Ureter (tissue), 1 donor: Measurements from ENCODE around the gene MYH14. TPM values are rescaled to one million over a fixed set of nuclear protein-coding genes. Genes with fewer than 3 reads are reported as not detected.
A peak's percentile ranks its signal among the peaks of the same experiment; 100 is the strongest.

ENCODE experiments used
- DNase-seq: peaks from one replicate; pipeline ENCODE4 v3.0.0-alpha.2; 2020; ENCODE audit warnings: low spot score
- total RNA-seq: library from RNA; stranded (reverse); gene quantifications from one replicate; pipeline ENCODE4 v1.2.4, GENCODE V29; 2023
- donor health status: DM: yes; HTN: yes; CAD: no.

Gene MYH14
- total RNA-seq, 1 donor from 2014 or later, result 134 TPM

- DNase-seq, result no peak
Observed at GRCh38 chr19:50192463-50193211, 10.8 kb upstream of the MYH14 start.

GRCh38 chr19:50195224-50195623 is 8.2 kb upstream of the MYH14 start:
- DNase-seq, result no peak

- DNase-seq, result no peak
Observed at GRCh38 chr19:50196322-50196932, 7.0 kb upstream of the MYH14 start.

GRCh38 chr19:50197348-50197747 is 6.1 kb upstream of the MYH14 start:
- DNase-seq, result no peak

- no peak for DNase-seq
Observed at GRCh38 chr19:50198431-50199258, 4.8 kb upstream of the MYH14 start.

GRCh38 chr19:50199259-50199555 is 4.2 kb upstream of the MYH14 start:
- no peak for DNase-seq

GRCh38 chr19:50202386-50202785 is 1.0 kb upstream of the MYH14 start:
- DNase-seq, result no peak

GRCh38 chr19:50202962-50203280 is 501 bp upstream of the MYH14 start:
- DNase-seq, result no peak

GRCh38 chr19:50204081-50204428 is 633 bp downstream of the MYH14 start:
- DNase-seq, result no peak

GRCh38 chr19:50204811-50205675 is 1.6 kb downstream of the MYH14 start:
- peak; percentile 82 for DNase-seq

GRCh38 chr19:50205681-50206138 is 2.3 kb downstream of the MYH14 start:
- DNase-seq, result peak; percentile 63

- no peak for DNase-seq
Observed at GRCh38 chr19:50206191-50206590, 2.8 kb downstream of the MYH14 start.

- no peak for DNase-seq
Observed at GRCh38 chr19:50207730-50208129, 4.3 kb downstream of the MYH14 start.

- DNase-seq, result no peak
Observed at GRCh38 chr19:50209131-50209530, 5.7 kb downstream of the MYH14 start.

- no peak for DNase-seq
Observed at GRCh38 chr19:50210425-50210824, 7.0 kb downstream of the MYH14 start.

GRCh38 chr19:50213925-50214324 is 10.5 kb downstream of the MYH14 start:
- no peak for DNase-seq

- DNase-seq, result peak; percentile 90
Observed at GRCh38 chr19:50214699-50215543, 11.5 kb downstream of the MYH14 start.

- DNase-seq, result no peak
Observed at GRCh38 chr19:50215820-50216219, 12.4 kb downstream of the MYH14 start.

GRCh38 chr19:50221087-50221486 is 17.7 kb downstream of the MYH14 start:
- DNase-seq, result no peak

- DNase-seq, result no peak
Observed at GRCh38 chr19:50222691-50223438, 19.4 kb downstream of the MYH14 start.

- DNase-seq, result no peak
Observed at GRCh38 chr19:50223439-50223716, 20.0 kb downstream of the MYH14 start.
